Stimulated activated CD4-positive, alpha-beta T cell treated with anti-CD3 and anti-CD28 coated beads, TNF-alpha, amount 100 ng/mL, for 24 hours (primary cell): Measurements from ENCODE around the gene CD48.
A peak's percentile ranks its signal among the peaks of the same experiment; 100 is the strongest.

Source experiments
- DNase-seq, 3 experiments: peaks; one replicate each; pipeline ENCODE4 v3.0.0-alpha.2; 2020; ENCODE audit warnings: low read depth in 3 of 3

Gene CD48, protein sequence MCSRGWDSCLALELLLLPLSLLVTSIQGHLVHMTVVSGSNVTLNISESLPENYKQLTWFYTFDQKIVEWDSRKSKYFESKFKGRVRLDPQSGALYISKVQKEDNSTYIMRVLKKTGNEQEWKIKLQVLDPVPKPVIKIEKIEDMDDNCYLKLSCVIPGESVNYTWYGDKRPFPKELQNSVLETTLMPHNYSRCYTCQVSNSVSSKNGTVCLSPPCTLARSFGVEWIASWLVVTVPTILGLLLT

DNA sequence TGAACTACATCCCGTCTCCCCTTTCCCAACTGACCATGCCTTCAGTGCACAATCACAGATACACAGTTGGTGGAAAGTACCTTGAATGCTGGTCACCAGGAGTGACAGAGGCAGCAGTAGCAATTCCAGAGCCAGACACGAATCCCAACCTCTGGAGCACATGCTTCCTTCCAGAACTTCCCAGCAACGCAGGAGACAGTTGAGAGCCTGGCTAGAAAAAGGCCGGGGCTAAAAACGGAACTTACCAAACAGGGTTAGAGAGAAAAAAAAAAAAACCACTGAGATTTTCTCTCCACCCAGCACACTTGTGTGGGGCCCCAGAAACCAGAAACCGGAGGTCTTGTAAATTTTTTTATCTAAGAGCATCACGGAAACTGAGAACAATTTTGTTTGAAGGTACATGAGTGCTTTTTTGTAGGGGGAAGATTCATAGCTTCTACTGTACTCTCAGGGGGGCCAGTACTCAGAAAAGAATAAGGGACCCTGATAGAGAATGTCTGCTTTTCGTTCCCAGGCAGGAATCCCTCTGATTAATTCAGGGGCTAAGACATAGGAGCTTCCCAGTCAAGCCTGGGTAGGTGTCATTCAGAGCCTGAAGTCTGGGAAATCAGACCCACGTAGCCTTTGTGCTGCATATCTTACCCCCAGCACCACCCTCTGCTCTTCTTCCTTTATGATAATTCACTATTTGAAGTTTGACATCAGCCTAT is at the start of gene CD48:
Gene CD48, minus strand, starts transcription at position 221 of the 710 bp plus-strand sequence. Its CDS starts 59 bp downstream, at position 162.
- DNase-seq = peak in 2 of 3 experiments; percentile 32 to 40

DNA sequence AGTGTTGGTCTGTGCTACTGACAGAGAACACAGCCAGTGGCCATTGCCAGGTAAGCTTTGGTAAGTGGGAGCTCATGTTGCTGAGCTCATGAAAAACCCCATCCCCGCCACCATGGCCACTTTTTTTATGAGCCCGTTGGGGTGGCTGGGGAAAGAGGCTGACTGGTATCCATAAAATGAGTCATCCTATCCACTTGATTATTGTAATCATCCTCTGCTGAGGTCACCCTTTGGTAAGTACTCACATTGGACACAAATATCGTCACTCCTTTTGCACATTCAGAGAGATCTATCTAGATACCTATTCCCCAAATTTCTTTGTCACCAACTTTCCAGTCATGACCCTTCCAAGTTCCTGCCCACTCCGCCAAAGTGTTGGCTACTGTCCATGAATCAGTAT is 49.4 kb upstream of the CD48 start:
- no peak for DNase-seq

DNA sequence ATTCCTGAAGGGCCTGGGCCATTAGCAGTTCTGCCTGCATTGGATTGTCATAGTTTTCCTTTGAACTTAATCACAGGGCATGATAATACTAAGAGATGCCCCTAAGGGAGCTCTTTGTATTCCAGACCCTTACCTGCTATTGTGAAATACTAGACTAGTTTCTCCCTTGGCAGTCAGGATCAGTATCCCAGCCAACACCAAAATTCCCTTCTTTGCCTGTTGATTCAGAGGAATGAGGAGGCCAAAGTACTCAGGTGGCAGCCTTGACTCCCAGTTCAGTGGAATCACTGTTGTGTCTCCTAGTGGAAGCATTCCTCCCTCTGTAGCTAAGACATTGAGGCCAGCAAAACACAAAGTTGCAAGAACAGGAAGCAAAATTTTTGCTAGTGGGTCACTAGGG is 48.1 kb upstream of the CD48 start:
- no peak for DNase-seq

- no peak for DNase-seq
Observed at GRCh38 chr1:160758521-160758920, 46.9 kb upstream of the CD48 start.

DNA sequence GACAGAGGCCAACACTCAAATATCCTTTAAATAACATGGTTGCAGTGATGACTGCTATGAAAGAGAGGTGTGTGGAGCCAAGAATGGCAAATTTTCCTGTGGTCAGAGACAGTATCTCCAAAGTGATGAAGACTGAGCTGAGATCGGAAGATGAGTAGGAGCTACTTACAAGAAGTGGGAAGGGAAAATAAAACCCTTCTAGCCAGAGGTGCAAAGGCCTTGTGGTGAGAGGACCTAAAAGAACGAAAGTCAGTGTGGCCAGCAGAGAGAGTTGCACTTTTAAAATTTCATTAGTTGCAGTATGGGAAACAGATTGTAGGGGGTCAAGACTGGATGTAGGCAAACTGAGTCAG is 45.2 kb upstream of the CD48 start:
- DNase-seq = no peak

GRCh38 chr1:160755911-160756848 is 44.6 kb upstream of the CD48 start:
- no peak for DNase-seq

DNA sequence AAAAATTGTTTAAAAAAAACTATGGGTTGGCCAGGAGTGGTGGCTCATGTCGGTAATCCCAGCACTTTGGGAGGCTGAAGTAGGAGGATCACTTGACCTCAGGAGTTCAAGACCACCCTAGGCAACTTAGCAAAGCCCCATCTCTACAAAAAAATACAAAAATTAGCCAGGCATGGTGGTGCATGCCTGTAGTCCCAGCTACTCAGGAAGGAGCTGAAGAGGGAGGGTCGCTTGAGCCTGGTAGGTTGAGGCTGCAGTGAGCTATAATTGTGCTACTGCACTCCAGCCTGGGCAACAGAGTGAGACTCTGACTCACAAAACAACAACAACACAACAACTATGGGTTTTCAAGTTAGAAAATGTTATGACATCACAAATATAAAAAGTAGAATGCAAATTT is 43.8 kb upstream of the CD48 start:
- no peak for DNase-seq

- no peak for DNase-seq
Observed at GRCh38 chr1:160753594-160753993, 42.0 kb upstream of the CD48 start.

GRCh38 chr1:160752924-160753323 is 41.3 kb upstream of the CD48 start:
- DNase-seq = no peak

- no peak for DNase-seq
Observed at GRCh38 chr1:160752406-160752805, 40.8 kb upstream of the CD48 start.

DNA sequence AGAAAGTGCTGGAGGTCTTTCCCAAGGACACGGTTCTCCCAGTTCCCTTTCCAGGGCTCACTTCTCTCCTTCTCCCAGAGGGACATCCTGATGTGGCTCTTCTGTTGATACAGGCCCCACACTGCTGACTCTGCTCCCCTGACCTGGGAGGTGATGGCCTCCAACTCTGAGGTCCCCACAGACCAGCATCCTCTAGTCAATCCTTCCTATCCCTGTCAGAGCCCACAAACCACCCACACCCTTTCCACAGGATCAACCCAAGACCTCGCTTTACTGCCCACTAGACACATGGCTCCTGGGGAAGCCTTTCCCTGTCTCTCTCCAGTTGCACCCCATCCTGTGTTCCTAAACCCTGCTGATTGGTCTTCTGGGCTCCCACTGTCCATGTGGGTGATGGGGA is 39.0 kb upstream of the CD48 start:
- no peak for DNase-seq

DNA sequence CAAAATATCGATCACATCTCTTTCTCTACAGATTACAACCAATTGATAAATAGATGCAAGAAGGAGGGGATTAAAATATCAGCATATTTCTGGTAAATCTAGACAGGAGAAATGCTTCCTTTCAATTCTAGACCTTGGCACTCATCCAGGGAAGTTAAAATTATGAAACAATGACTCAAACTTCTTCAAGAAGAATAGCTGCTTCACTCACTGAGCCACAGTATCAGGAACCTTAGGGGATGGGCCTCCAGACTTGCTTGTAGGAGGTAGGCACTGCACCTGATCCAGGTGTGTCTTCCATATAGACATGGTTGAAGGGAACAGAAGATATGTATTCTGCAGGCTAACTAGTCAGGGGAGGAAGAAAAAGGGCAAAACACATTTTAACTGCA is 37.3 kb upstream of the CD48 start:
- DNase-seq = no peak

DNA sequence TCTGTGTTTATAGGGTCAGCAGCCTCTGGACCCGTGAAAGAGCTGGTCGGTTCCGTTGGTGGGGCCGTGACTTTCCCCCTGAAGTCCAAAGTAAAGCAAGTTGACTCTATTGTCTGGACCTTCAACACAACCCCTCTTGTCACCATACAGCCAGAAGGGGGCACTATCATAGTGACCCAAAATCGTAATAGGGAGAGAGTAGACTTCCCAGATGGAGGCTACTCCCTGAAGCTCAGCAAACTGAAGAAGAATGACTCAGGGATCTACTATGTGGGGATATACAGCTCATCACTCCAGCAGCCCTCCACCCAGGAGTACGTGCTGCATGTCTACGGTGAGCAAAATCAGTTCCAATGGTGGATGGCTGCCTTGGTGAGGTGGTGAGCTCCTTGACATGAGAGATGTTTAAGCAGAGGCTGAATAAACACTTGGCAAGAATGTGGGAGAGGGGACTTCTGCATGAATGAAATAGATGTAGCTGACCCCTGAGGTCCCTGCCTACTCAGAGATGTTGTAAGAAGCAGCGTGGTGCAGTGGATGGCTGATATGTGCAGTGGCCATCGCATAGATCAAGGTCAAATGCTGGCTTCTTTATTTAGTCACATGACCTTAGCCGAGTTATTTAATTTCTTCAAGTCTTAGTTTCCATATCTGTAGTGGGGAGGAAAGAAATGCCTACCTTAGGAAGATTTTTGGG is 36.7 kb upstream of the CD48 start:
- DNase-seq = no peak

- no peak for DNase-seq
Observed at GRCh38 chr1:160747717-160748116, 36.1 kb upstream of the CD48 start.

GRCh38 chr1:160746836-160747500 is 35.3 kb upstream of the CD48 start:
- no peak for DNase-seq

DNA sequence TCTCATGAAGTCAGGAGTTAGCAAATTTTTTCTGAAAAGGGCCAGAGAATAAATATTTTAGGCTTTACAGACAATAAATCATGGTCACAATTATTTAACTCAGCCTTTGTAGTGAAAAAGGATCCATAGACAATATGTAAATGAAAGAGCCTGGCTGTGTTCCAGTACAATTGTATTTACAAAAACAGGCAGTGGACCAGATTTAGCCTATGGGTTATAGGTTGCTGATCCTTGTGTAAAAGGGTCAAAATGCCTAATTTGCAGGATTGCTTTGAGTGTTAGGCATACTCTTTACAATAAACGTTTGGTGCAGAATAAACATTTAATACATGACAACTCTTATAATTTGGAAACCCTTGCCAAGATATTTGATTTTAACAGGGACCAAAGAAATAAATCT is 33.9 kb upstream of the CD48 start:
- DNase-seq = no peak

DNA sequence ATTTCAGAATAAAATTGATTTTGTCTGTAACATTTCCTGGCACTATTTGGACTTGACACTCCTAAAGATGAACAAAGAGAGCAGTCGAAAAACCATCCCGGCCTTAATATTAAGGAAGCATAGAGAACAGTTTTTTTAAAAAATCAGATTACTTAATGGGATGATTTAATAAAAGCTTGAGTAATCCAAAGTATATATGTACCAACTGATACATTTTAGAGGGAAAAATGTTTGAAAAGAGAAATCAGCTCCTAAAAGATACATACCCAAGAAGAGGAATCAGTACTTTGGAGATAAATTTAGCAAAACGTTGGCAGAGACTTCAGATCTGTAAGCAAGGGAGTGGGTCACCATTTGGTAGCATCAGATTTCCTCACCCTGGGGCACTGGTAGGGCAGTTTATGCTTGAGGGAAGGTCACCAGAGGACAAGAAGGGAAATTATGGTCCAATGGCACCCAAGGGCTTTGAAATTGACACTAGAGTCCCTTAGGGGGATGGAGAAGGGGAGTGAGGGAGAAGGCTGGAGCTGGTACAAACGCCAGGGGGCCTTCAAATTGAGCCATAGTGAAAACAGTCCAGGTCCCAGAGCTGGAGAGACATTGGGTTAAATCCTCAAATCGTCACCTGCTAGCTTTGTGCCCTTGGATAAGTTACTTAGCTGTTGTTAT is 33.4 kb upstream of the CD48 start:
- no peak for DNase-seq

DNA sequence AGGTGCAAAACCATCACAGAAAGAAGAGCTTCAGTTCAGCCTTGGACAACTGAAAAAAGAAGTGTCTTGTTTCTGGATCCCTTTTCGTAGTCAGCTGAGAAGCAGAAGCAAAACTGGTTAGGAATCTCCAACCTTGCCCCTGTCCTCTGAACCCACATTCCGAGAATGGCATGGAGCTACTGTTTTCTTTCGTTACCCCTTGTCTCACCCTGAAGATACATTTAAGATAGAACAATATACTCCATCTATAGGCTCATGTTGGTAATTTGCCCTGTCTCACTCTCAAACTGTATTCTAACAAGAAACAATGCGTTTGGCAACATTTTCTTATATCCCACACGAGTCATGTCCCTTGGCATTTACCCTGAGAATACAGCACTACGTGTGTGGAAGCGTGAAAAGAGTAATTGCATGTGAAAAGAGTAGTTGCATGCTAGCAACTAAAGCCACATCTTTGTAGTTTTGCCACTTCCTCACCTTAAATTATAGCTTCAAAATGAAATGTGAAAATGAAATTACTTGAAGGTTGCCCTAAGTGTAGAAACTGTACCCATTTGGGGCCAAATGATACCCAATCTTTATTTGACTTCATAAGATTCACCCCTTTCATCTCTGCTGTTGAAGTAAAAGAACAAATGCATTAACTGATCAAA is 32.7 kb upstream of the CD48 start:
- no peak for DNase-seq

- no peak for DNase-seq
Observed at GRCh38 chr1:160743266-160743665, 31.6 kb upstream of the CD48 start.

GRCh38 chr1:160742428-160743127 is 31.0 kb upstream of the CD48 start:
- no peak for DNase-seq
